GM21423 (cell line): ENCODE data around the gene HELZ.
"Not testable (repeated sequence)": the region's sequence is repeated elsewhere in the genome, so short reads cannot be mapped to it uniquely, and the experiment has no call there.

Experiments
- ATAC-seq: cut with Tn5 transposase; IDR thresholded peaks from one replicate; pipeline ENCODE4 v1.9.1; 2021; ENCODE audit warnings: mild to moderate bottlenecking, moderate library complexity; ENCODE audit not compliant: unreplicated experiment

HELZ gene

GRCh38 chr17:67271187-67271586 lies 26.2 kb upstream of the HELZ start:
- not testable (repeated sequence) for ATAC-seq

DNA sequence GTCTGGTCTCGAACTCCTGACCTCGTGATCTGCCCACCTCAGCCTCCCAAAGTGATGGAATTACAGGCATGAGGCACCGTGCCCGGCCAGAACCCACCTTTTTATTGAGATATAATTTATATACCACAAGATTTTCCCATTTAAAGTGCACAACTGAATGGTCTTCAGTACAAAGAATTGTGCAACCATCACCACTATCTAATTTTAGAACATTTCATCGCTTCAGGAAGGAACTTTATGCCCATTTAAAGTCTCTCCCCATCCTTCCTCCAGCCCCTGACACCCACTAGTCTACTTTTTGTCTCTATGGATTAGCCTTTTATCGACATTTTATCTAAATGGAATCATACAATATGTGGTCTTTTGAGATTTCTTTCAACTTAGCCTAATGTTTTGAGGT lies 25.4 kb upstream of the HELZ start:
- ATAC-seq: no peak

GRCh38 chr17:67266496-67266895 lies 21.5 kb upstream of the HELZ start:
- ATAC-seq: no peak

DNA sequence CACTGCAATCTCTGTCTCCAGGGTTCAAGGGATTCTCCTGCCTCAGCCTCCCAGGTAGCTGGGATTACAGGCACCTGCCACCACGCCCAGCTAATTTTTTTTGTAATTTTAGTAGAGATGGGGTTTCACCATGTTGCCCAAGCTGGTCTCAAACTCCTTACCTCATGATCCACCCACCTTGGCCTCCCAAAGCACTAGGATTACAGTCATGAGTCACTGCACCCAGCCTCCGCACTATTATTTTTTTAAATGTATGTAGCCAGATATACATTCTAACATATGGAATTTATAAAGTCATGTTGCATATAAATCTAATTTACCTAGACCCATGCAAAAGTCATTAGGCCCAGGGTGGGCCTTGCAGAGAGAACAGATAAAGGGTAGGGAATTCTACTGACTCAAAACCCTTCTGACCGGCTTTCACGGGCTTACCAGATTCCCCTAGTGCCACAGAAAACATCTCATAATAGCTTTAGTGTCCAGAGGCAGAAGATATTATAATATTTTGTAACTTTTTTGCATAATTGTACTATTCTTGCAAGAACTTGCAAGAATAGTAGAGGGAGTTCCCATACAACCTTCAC lies 20.5 kb upstream of the HELZ start:
- no peak for ATAC-seq

- ATAC-seq: no peak
Observed at GRCh38 chr17:67262435-67263117, 17.6 kb upstream of the HELZ start.

- no peak for ATAC-seq
Observed at GRCh38 chr17:67260170-67260987, 15.4 kb upstream of the HELZ start.

GRCh38 chr17:67258821-67259468 lies 13.9 kb upstream of the HELZ start:
- no peak for ATAC-seq

DNA sequence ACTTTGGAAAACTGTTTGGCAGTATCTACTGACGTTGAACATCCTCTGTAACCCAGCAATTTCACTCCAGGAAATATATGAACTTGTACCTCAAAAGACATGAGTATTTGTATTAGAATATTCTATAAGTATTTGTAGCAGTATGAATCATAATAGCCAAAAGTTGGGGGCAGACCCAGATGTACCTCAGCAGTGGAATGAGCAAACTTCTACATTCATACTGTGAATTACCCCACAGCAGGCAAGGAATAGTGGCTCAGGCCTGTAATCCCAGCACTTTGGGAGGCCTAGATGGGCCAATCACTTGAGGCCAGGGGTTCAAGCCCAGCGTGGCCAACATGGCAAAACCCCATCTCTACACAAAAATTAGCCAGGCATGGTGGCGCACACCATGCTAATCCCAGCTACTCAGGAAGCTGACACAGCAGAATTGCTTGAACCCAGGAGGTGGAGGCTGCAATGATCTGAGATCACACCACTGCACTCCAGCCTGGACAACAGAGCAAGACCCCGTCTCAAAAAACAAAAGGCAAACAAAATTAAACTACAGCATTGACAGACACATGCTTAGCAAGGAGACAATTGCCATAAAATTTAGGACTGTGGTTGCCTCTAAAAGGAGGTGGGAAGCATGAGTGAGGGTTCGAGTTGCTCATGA lies 11.2 kb upstream of the HELZ start:
- no peak for ATAC-seq

DNA sequence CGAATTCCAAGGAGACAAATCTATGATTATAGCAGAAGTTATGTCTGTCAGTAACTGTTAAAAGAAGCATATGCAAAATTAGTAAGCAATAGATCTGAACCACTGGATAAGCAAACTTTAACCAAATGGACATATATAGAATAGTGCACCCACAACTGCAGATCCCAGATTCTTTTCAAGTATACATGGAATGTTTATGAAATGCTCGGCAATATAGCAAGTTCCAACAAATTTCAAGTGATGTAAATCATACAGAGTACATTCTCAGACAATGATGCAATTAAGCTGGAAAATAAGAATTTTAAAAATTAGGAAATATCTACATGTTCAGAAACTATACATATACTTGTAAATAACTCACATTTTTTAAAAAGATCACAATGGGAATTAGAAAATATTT lies 8.4 kb upstream of the HELZ start:
- ATAC-seq: no peak

DNA sequence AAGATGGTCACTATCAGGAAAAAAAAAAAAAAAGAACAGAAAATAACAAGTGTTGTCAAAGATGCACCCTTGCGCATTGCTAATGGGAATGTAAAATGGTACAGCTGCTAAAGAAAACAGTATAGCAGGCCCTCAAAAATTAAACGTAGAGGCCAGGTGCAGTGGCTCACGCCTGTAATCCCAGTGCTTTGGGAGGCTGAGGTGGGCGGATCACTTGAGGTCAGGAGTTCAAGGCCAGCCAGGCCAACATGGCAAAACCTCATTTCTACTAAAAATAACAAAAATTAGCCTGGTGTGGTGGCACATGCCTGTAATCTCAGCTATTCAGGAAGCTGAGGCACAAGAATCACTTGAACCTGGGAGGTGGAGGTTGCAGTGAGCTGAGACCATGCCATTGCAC lies 6.6 kb upstream of the HELZ start:
- not testable (repeated sequence) for ATAC-seq

DNA sequence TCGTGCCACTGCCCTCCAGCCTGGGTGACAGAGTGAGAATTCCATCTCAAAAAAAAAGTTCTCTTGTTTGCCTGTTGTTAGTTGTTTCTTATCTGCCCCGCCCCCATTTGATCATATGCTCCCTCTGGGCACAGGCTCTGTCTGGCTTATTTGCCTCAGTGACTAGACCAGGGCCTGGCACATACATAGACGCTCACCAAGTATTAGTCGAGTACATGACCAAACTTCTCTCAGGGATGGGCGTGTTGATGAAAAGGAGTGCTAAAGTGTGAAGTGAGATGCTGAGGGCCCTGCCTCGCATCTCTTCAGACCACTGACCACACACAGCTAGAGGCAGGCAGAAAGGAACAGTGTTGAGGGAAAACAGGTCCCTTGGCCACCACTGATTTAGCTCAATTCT lies 3.3 kb upstream of the HELZ start:
- ATAC-seq: no peak

GRCh38 chr17:67247416-67247900 lies 2.5 kb upstream of the HELZ start:
- ATAC-seq: no peak

- ATAC-seq: peak; percentile 57
Observed at GRCh38 chr17:67246653-67247415, 1.8 kb upstream of the HELZ start.

DNA sequence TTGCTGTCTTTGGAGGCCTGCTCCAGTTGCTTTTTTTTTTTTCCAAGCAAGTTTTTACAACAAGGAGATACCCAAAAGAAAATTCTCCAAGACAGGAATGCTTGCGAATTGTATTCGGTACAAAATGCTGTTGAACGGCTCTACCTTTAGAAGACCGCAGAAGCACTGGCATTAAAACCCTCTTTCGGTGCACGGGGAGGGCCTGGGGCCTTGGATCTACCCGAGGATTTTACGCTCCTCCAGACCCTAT lies 1.3 kb upstream of the HELZ start:
- no peak for ATAC-seq

DNA sequence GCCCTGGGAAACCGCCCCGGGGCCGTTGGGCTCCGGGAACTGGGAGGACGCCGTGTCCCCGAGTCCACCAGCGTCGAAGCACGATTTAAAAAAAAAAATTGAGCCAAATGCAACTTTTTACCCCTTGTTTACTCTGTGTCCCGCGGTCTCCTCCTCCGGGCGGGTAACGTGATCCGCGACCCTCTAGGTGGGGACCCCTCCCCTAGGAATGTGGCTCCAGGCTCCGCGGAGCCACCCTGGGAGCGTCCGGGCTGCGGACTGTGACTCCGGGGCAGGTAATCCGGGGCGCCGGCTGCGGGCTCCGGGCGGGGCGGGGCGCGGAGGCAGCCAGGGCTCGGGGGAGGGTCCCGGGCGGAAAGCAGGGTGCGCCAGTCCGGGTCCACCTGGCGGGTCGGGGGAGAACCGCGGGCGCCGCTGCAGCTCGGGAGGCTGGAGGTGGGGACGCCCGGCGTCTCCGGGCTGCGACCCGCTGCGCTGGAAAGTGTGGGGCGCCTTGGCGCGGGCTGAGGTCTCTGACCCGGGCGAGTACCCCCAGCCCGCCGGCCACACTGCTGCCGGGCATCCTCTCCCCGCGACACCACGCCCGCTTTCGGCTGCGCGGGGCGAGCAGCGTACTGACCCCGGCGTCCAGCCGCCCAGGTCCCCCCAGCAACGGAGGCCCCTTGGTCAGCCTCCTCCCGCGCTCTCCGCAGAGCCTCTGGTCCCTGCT lies 852 bp upstream of the HELZ start:
- no peak for ATAC-seq

- ATAC-seq: peak; percentile 13
Observed at GRCh38 chr17:67244431-67245072, 444 bp downstream of the HELZ start.

GRCh38 chr17:67243284-67243683 lies 1.7 kb downstream of the HELZ start:
- no peak for ATAC-seq

DNA sequence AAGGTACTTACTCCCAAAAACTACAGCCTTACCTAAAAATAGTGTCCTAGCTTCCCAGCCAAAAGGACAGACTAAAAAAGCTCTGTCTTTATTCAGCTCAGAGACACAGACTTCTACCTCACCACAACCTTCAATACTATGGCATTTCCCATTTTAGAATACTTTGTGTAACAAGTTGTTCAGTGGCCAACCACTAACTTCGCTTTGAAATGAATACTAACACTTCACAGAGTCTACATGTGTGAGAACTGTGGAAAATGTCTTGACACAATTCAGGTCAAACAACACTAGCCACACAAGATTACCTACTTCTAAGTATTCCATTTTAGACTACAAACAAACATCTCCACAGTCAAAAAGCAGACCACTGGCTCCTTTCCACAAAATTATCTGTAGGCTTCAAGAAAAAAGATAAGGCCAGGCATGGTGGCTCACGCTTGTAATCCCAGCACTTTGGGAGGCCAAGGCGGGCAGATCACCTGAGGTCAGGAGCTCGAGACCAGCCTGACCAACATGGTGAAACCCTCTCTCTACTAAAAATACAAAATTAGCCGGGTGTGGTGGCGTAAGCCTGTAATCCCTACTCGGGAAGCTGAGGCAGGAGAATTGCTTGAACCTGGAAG lies 3.2 kb downstream of the HELZ start:
- no peak for ATAC-seq

DNA sequence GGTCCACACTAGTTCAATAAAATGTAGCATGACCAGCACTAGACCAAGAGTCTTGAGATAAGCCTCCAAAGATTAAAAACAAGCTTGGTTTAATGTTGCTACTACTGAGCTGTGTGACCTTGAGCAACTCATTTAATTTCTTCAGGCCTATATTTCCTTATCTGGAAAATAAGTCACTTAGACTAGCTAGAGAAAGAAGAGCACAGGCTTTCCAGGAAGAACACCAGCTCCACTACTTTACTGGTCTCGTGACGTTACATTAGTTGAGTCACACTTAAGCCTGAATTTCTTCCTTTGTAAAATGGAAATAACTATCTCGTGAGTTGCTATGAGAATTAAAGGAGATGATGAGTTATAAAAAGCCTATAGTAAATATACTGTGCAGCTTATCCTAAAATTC lies 5.4 kb downstream of the HELZ start:
- ATAC-seq: no peak
